GM23338 (cell line): ENCODE results near the gene TEKT5. TPM values are rescaled to one million over a fixed set of nuclear protein-coding genes. Genes with fewer than 3 reads are reported as not detected.

Source experiments
- ATAC-seq: fragments of 200-7000 bp; cut with Tn5 transposase; 3 replicates; pipeline ENCODE4 v1.9.1; 2020
- DNase-seq: peaks from one replicate; pipeline ENCODE4 v3.0.0-alpha.2; 2015; ENCODE audit warnings: low spot score
- H2AFZ ChIP-seq: fragments of 200-600 bp; sonication (generic); 2 replicates; pipeline ENCODE4 v1.8.0; 2016; ENCODE audit warnings: antibody characterized with exemption, mild to moderate bottlenecking, moderate library complexity
- H3F3A ChIP-seq: fragments of 200-600 bp; sonication (generic); replicated peaks from 2 replicates; pipeline ENCODE4 v1.8.0; 2017; ENCODE audit warnings: antibody characterized with exemption, mixed run types, low read depth
- H3K27ac ChIP-seq: fragments of 200-600 bp; sonication (generic); 2 replicates; pipeline ENCODE4 v1.6.1; 2016; ENCODE audit warnings: low read depth
- H3K27me3 ChIP-seq: fragments of 200-600 bp; sonication (generic); 2 replicates; pipeline ENCODE4 v1.8.0; 2016; ENCODE audit warnings: mild to moderate bottlenecking, mixed run types, moderate library complexity; ENCODE audit not compliant: insufficient read depth
- H3K36me3 ChIP-seq: fragments of 200-600 bp; sonication (generic); 2 replicates; pipeline ENCODE4 v1.8.0; 2016; ENCODE audit warnings: mild to moderate bottlenecking; ENCODE audit not compliant: insufficient read depth
- H3K4me1 ChIP-seq: fragments of 200-600 bp; sonication (generic); 2 replicates; pipeline ENCODE4 v1.8.0; 2016; ENCODE audit warnings: mild to moderate bottlenecking, moderate library complexity; ENCODE audit not compliant: insufficient read depth
- H3K4me2 ChIP-seq: fragments of 200-600 bp; sonication (generic); 2 replicates; pipeline ENCODE4 v1.7.1; 2017; ENCODE audit warnings: mixed run types
- H3K4me3 ChIP-seq: fragments of 200-600 bp; sonication (generic); 2 replicates; pipeline ENCODE4 v1.6.1; 2016; ENCODE audit warnings: mixed run types
- H3K79me2 ChIP-seq: fragments of 200-600 bp; sonication (generic); replicated peaks from 2 replicates; pipeline ENCODE4 v1.8.0; 2017; ENCODE audit warnings: mild to moderate bottlenecking; ENCODE audit not compliant: insufficient read depth
- H3K9me2 ChIP-seq: fragments of 200-600 bp; sonication (generic); 2 replicates; pipeline ENCODE4 v1.8.0; 2017; ENCODE audit not compliant: insufficient read depth
- H4K20me1 ChIP-seq: fragments of 200-600 bp; sonication (generic); replicated peaks from 2 replicates; pipeline ENCODE4 v1.8.0; 2017; ENCODE audit warnings: mild to moderate bottlenecking; ENCODE audit not compliant: insufficient read depth
- H3K27ac Mint-ChIP-seq: 2 replicates; pipeline ENCODE4 v1.8.0; 2020; ENCODE audit warnings: inconsistent platforms, mild to moderate bottlenecking, moderate library complexity, mixed read lengths
- H3K27me3 Mint-ChIP-seq: 3 replicates; pipeline ENCODE4 v1.8.0; 2022; ENCODE audit warnings: low read depth, mild to moderate bottlenecking, moderate library complexity, mixed read lengths, inconsistent platforms; ENCODE audit not compliant: insufficient read depth, poor library complexity
- H3K36me3 Mint-ChIP-seq: 3 replicates; pipeline ENCODE4 v1.8.0; 2021; ENCODE audit warnings: low read depth, mild to moderate bottlenecking, inconsistent platforms, moderate library complexity, mixed read lengths
- H3K4me1 Mint-ChIP-seq: 3 replicates; pipeline ENCODE4 v1.8.0; 2020; ENCODE audit warnings: mild to moderate bottlenecking, inconsistent platforms, mixed read lengths
- H3K4me3 Mint-ChIP-seq: 3 replicates; pipeline ENCODE4 v1.8.0; 2021; ENCODE audit warnings: moderate library complexity, mild to moderate bottlenecking, inconsistent platforms, mixed read lengths
- H3K9me3 Mint-ChIP-seq: 3 replicates; pipeline ENCODE4 v1.8.0; 2020; ENCODE audit warnings: moderate library complexity, mild to moderate bottlenecking, inconsistent platforms, mixed read lengths
- CREB1 ChIP-seq: fragments of 250-450 bp; sonication (Bioruptor Pico); IDR thresholded peaks from 2 replicates; pipeline ENCODE4 v1.5.0; 2020; ENCODE audit warnings: low read depth, mild to moderate bottlenecking, moderate library complexity
- CTCF ChIP-seq, 2 experiments: fragments of 200-600 bp in 1 of 2; sonication (generic) in 1 of 2; conservative IDR thresholded peaks; 2 replicates each; pipeline versions ENCODE4 v1.5.1 to v1.6.1; 2016 to 2017; ENCODE audit warnings: antibody characterized with exemption in 2 of 2, low read depth in 2 of 2, mild to moderate bottlenecking in 2 of 2, moderate library complexity in 1 of 2
- EZH2 ChIP-seq: fragments of 200-600 bp; sonication (generic); IDR thresholded peaks from one replicate; pipeline ENCODE4 v1.8.0; 2017; ENCODE audit warnings: antibody characterized with exemption, mild to moderate bottlenecking, low read depth; ENCODE audit not compliant: unreplicated experiment
- EZH2phosphoT487 ChIP-seq: fragments of 200-600 bp; sonication (generic); IDR thresholded peaks from one replicate; pipeline ENCODE4 v1.8.1; 2018; ENCODE audit warnings: antibody characterized with exemption; ENCODE audit not compliant: unreplicated experiment
- JUNB ChIP-seq: IDR thresholded peaks from one replicate; pipeline ENCODE4 v1.6.1; 2016; ENCODE audit warnings: antibody characterized with exemption; ENCODE audit not compliant: unreplicated experiment
- NANOG ChIP-seq: IDR thresholded peaks from 2 replicates; pipeline ENCODE4 v1.6.1; 2016; ENCODE audit warnings: antibody characterized with exemption, borderline replicate concordance
- POLR2AphosphoS5 ChIP-seq: IDR thresholded peaks from 2 replicates; pipeline ENCODE4 v1.6.1; 2016; ENCODE audit warnings: antibody characterized with exemption, low read depth
- REST ChIP-seq: IDR thresholded peaks from one replicate; pipeline ENCODE4 v1.6.1; 2018; ENCODE audit warnings: antibody characterized with exemption; ENCODE audit not compliant: unreplicated experiment
- STAT1 ChIP-seq: IDR thresholded peaks from one replicate; pipeline ENCODE4 v1.6.1; 2016; ENCODE audit warnings: antibody characterized with exemption; ENCODE audit not compliant: unreplicated experiment
- ZNF114 ChIP-seq: fragments of 250-450 bp; sonication (Bioruptor Pico); IDR thresholded peaks from 2 replicates; pipeline ENCODE4 v1.5.0; 2020; ENCODE audit warnings: mild to moderate bottlenecking, moderate library complexity
- ZNF331 ChIP-seq: fragments of 250-450 bp; sonication (Bioruptor Pico); IDR thresholded peaks from 2 replicates; pipeline ENCODE4 v1.5.0; 2020; ENCODE audit warnings: low read depth, mild to moderate bottlenecking, moderate library complexity
- polyA plus RNA-seq: library from polyadenylated mRNA; unstranded; fragments of >200 nt; fragmentation: Nextera tagmentation; extraction: Ambion mirVana; gene quantifications from 2 replicates; pipeline ENCODE4 v1.2.1, GENCODE V29; 2016
- total RNA-seq: library from RNA; depleted of rRNA; stranded (reverse); fragments of >200 nt; shearing (Covaris generic); gene quantifications from 2 replicates; pipeline ENCODE4 v1.2.3, GENCODE V29; 2014
- TF ChIP-seq, protein P1 (sequence below): IDR thresholded peaks from 2 replicates; pipeline ENCODE4 v1.6.1; 2016; ENCODE audit warnings: antibody characterized with exemption

The TEKT5 gene
- total and polyA plus RNA-seq, 2 experiments from 2014 or later: 0.52 TPM; not detected in 1

DNA sequence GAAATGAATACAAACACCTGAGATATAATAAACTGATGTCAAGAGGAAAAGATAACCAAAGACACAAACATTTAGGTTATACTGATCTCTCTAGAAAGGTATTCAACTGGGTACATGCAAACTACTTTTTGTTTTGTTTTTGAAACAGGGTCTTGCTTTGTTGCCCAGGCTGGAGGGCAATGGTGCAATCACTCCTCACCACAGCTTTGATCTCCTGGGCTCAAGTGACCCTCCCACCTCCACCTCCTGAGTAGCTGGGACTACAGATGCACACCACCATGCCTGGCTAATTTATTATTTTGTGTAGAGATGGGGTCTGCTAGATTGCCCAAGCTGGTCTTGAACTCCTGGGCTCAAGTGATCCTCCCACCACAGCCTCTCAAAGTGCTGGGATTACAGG is 38.1 kb downstream of the TEKT5 start:
- ATAC-seq (no peak), DNase-seq (no peak)
- Mint-ChIP-seq H3K27ac (no peak overlapping the region), H3K36me3 (0 out of 3 replicates have a peak, but pooled peaks cover 4% of the 10 kb centered on the region), H3K4me1 (peaks cover 24% of the 10 kb centered on the region), H3K27me3 (peaks cover 1% of the 10 kb centered on the region), H3K9me3 (peaks cover 5% of the 10 kb centered on the region), H3K4me3 (no peak overlapping the region)
- H2AFZ ChIP-seq: no peak overlapping the region
- H3K4me3 ChIP-seq: no peak overlapping the region
- no peaks in the 10 kb centered on the region for H3K36me3 ChIP-seq
- H3K4me2 ChIP-seq: no peak overlapping the region
- H3K9me2 ChIP-seq: no peaks in the 10 kb centered on the region
- H3K79me2 ChIP-seq: no peaks in the 10 kb centered on the region
- H3K27me3 ChIP-seq: no peaks in the 10 kb centered on the region
- no peaks in the 10 kb centered on the region for H4K20me1 ChIP-seq
- H3K4me1 ChIP-seq: peaks cover 12% of the 10 kb centered on the region
- no peak overlapping the region for H3K27ac ChIP-seq
- no peaks in the 10 kb centered on the region for H3F3A ChIP-seq
- no peak for TF ChIP-seq EZH2phosphoT487

DNA sequence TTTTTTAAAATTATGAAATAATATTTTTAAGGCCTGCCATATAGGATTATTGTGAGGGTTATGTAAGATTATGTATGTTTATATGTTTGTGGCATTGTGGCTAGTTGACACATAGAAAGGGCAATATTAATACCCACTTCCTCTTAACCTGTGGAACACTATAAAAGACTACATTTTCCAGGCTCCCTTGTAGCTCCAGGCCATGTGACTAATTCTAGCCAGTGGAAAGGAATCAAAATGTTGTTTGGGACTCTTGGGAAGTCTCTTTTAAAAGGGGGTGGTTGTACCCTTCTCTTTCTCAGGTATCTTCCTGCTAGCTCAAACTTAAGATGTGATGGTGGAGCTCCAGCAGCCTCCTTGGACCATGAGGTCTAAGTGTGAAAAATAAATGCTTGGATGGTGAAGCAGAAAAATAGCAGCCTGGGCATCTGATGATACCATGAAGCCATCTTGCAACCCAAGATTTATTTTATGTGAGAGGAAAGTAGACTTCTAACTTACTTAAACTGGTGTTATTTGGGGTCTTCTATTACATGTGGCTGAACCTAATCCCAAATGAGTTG is 39.2 kb downstream of the TEKT5 start:
- H3K79me2 ChIP-seq: no peaks in the 10 kb centered on the region
- H3K36me3 Mint-ChIP-seq: no peaks in the 10 kb centered on the region
- no peaks in the 10 kb centered on the region; the same call in 2 of the 3 replicates for H3K9me3 Mint-ChIP-seq
- H3K4me3 ChIP-seq: no peak overlapping the region
- no peaks in the 10 kb centered on the region for H3K36me3 ChIP-seq
- DNase-seq: no peak
- H3F3A ChIP-seq: no peaks in the 10 kb centered on the region
- ATAC-seq: no peak
- no peak overlapping the region for H3K27ac Mint-ChIP-seq
- H3K4me2 ChIP-seq: no peak overlapping the region
- no peaks in the 10 kb centered on the region for H3K9me2 ChIP-seq
- H4K20me1 ChIP-seq: no peaks in the 10 kb centered on the region
- no peaks in the 10 kb centered on the region for H3K27me3 ChIP-seq
- peaks cover 1% of the 10 kb centered on the region for H3K27me3 Mint-ChIP-seq
- peaks cover 6% of the 10 kb centered on the region; the same call in 1 of the 2 replicates for H3K4me1 ChIP-seq
- H2AFZ ChIP-seq: no peak overlapping the region
- H3K4me1 Mint-ChIP-seq: peaks cover 14% of the 10 kb centered on the region
- no peak overlapping the region for H3K27ac ChIP-seq
- no peak overlapping the region for H3K4me3 Mint-ChIP-seq
- TF ChIP-seq JUNB (no peak), ZNF331 (no peak), NANOG (no peak), ZNF114 (CRISPR knock-in tag) (no peak), REST (no peak), CREB1 (CRISPR knock-in tag) (no peak), CTCF (conservative IDR thresholded peaks at IDR 0.05; ENCODE audit: low read depth in 2 of 2) (no peak), EZH2 (no peak), EZH2phosphoT487 (no peak), POLR2AphosphoS5 (no peak), STAT1 (no peak)
- TF ChIP-seq, protein P1, sequence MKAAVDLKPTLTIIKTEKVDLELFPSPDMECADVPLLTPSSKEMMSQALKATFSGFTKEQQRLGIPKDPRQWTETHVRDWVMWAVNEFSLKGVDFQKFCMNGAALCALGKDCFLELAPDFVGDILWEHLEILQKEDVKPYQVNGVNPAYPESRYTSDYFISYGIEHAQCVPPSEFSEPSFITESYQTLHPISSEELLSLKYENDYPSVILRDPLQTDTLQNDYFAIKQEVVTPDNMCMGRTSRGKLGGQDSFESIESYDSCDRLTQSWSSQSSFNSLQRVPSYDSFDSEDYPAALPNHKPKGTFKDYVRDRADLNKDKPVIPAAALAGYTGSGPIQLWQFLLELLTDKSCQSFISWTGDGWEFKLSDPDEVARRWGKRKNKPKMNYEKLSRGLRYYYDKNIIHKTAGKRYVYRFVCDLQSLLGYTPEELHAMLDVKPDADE: no peak
